HepG2 (cell line): Measurements from ENCODE around the gene THOC6. TPM values are rescaled to one million over a fixed set of nuclear protein-coding genes. Genes with fewer than 3 reads are reported as not detected.

Source experiments
- CENPT ChIP-seq: sonication (generic); formaldehyde crosslinking; IDR thresholded peaks from 2 replicates; pipeline ENCODE4 v1.8.0; 2022; ENCODE audit warnings: low read depth, mild to moderate bottlenecking, moderate library complexity, missing genetic modification reagents
- CSRNP2 ChIP-seq: sonication (generic); formaldehyde crosslinking; conservative IDR thresholded peaks from 2 replicates; pipeline ENCODE4 v1.8.0; 2022; ENCODE audit warnings: low read depth, missing genetic modification reagents
- FOXO1 ChIP-seq: sonication (generic); formaldehyde crosslinking; IDR thresholded peaks from 2 replicates; pipeline ENCODE4 v1.4.0; 2020; ENCODE audit warnings: missing genetic modification reagents
- HNRNPLL ChIP-seq: fragments of 200-400 bp; formaldehyde crosslinking; IDR thresholded peaks from 2 replicates; pipeline ENCODE4 v1.6.1; 2017; ENCODE audit warnings: mild to moderate bottlenecking, low read depth, low read length; ENCODE audit not compliant: poor library complexity, severe bottlenecking
- KMT2B ChIP-seq: IDR thresholded peaks from 2 replicates; pipeline ENCODE4 v1.6.1; 2016; ENCODE audit warnings: missing genetic modification reagents, missing compliant biosample characterization
- MAZ ChIP-seq, 2 experiments: sonication (generic) in 1 of 2; formaldehyde crosslinking in 1 of 2; IDR thresholded peaks; 2 replicates each; pipeline versions ENCODE4 v1.5.0 to v1.6.1; 2012 to 2020; ENCODE audit warnings: low read depth in 2 of 2, mild to moderate bottlenecking in 2 of 2, borderline replicate concordance in 1 of 2, improper control_type of control experiment in 1 of 2, low read length in 1 of 2, missing genetic modification reagents in 1 of 2, moderate library complexity in 1 of 2
- NFKB2 ChIP-seq: sonication (generic); formaldehyde crosslinking; IDR thresholded peaks from 2 replicates; pipeline ENCODE4 v1.4.0; 2020; ENCODE audit warnings: missing genetic modification reagents, borderline replicate concordance
- NR3C1 ChIP-seq: sonication (generic); formaldehyde crosslinking; IDR thresholded peaks from 2 replicates; pipeline ENCODE4 v1.4.0; 2020; ENCODE audit warnings: missing genetic modification reagents
- PHB2 ChIP-seq: fragments of 450-650 bp; IDR thresholded peaks from 2 replicates; pipeline ENCODE4 v1.6.1; 2018; ENCODE audit not compliant: partially characterized antibody
- SRSF9 ChIP-seq: fragments of 200-400 bp; formaldehyde crosslinking; IDR thresholded peaks from 2 replicates; pipeline ENCODE4 v1.6.1; 2018; ENCODE audit warnings: borderline replicate concordance, mild to moderate bottlenecking, low read depth, low read length; ENCODE audit not compliant: insufficient read depth, poor library complexity, severe bottlenecking
- ZNF383 ChIP-seq: sonication (generic); formaldehyde crosslinking; IDR thresholded peaks from 2 replicates; pipeline ENCODE4 v1.4.0; 2020; ENCODE audit warnings: missing genetic modification reagents, mild to moderate bottlenecking, borderline replicate concordance
- ZNF501 ChIP-seq: sonication (generic); formaldehyde crosslinking; IDR thresholded peaks from 2 replicates; pipeline ENCODE4 v1.5.1; 2020; ENCODE audit warnings: mild to moderate bottlenecking, moderate library complexity, missing genetic modification reagents
- ZNF556 ChIP-seq: sonication (generic); formaldehyde crosslinking; IDR thresholded peaks from 2 replicates; pipeline ENCODE4 v1.4.0; 2020; ENCODE audit warnings: mild to moderate bottlenecking, missing genetic modification reagents, borderline replicate concordance
- ZNF766 ChIP-seq: sonication (generic); formaldehyde crosslinking; IDR thresholded peaks from 2 replicates; pipeline ENCODE4 v1.5.0; 2020; ENCODE audit warnings: missing genetic modification reagents, borderline replicate concordance
- polyA plus RNA-seq, 8 experiments: library from polyadenylated mRNA; depleted of rRNA in 3 of 8; stranded (reverse) in 7 of 8; unstranded in 1 of 8; fragments of >200 nt; fragmentation: Illumina TruSeq in 4 of 8; extraction: Trizol in 4 of 8; gene quantifications; 2 replicates each; pipeline versions ENCODE4 v1.2.1 to v1.2.3, GENCODE V29; 2011 to 2016; ENCODE audit warnings: low read depth in 4 of 8, missing spikeins in 1 of 8, mixed read lengths in 1 of 8; ENCODE audit not compliant: insufficient read depth in 1 of 8
- total RNA-seq, 5 experiments: library from RNA; depleted of rRNA; stranded (reverse); fragments of >200 nt; fragmentation: Illumina TruSeq; extraction: Trizol; gene quantifications; 2 replicates each; pipeline ENCODE4 v1.2.3, GENCODE V29; 2016; ENCODE audit warnings: low read depth in 1 of 5
- TF ChIP-seq, protein P1 (sequence below): sonication (generic); formaldehyde crosslinking; IDR thresholded peaks from 2 replicates; pipeline ENCODE4 v1.4.0; 2020; ENCODE audit warnings: missing genetic modification reagents
- TF ChIP-seq, protein P2 (sequence below): sonication (generic); formaldehyde crosslinking; IDR thresholded peaks from 2 replicates; pipeline ENCODE4 v1.4.0; 2020; ENCODE audit warnings: missing genetic modification reagents
- TF ChIP-seq, protein P3 (sequence below): sonication (generic); formaldehyde crosslinking; IDR thresholded peaks from 2 replicates; pipeline ENCODE4 v1.4.0; 2020; ENCODE audit warnings: low read depth, missing genetic modification reagents

Gene THOC6
- total and polyA plus RNA-seq, 2 of the 13 experiments (the other 11 are each of a cell fraction or from before 2014, with no cell fraction given): 32.1 to 37.0 TPM

- TF ChIP-seq CSRNP2 (CRISPR knock-in tag) (no peak), NR3C1 (CRISPR knock-in tag) (no peak), MAZ (IDR thresholded peaks at IDR 0.05; ENCODE audit: borderline replicate concordance, low read depth, low read length) (no peak), MAZ (CRISPR knock-in tag; IDR thresholded peaks at IDR 0.05; ENCODE audit: low read depth) (no peak), ZNF556 (CRISPR knock-in tag) (no peak), FOXO1 (CRISPR knock-in tag) (no peak), SRSF9 (no peak), NFKB2 (CRISPR knock-in tag) (peak; percentile 40; the same call in 1 of the 2 replicates), ZNF766 (CRISPR knock-in tag) (no peak), ZNF501 (CRISPR knock-in tag) (peak; percentile 50; the same call in 1 of the 2 replicates), KMT2B (CRISPR knock-in tag) (no peak), ZNF383 (no peak), HNRNPLL (no peak), PHB2 (no peak), CENPT (CRISPR knock-in tag) (no peak)
- TF ChIP-seq, protein P1, sequence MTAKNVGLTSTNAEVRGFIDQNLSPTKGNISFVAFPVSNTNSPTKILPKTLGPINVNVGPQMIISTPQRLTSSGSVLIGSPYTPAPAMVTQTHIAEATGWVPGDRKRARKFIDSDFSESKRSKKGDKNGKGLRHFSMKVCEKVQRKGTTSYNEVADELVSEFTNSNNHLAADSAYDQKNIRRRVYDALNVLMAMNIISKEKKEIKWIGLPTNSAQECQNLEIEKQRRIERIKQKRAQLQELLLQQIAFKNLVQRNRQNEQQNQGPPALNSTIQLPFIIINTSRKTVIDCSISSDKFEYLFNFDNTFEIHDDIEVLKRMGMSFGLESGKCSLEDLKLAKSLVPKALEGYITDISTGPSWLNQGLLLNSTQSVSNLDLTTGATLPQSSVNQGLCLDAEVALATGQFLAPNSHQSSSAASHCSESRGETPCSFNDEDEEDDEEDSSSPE (CRISPR knock-in tag): peak; percentile 64; the same call in 1 of the 2 replicates
- TF ChIP-seq, protein P2, sequence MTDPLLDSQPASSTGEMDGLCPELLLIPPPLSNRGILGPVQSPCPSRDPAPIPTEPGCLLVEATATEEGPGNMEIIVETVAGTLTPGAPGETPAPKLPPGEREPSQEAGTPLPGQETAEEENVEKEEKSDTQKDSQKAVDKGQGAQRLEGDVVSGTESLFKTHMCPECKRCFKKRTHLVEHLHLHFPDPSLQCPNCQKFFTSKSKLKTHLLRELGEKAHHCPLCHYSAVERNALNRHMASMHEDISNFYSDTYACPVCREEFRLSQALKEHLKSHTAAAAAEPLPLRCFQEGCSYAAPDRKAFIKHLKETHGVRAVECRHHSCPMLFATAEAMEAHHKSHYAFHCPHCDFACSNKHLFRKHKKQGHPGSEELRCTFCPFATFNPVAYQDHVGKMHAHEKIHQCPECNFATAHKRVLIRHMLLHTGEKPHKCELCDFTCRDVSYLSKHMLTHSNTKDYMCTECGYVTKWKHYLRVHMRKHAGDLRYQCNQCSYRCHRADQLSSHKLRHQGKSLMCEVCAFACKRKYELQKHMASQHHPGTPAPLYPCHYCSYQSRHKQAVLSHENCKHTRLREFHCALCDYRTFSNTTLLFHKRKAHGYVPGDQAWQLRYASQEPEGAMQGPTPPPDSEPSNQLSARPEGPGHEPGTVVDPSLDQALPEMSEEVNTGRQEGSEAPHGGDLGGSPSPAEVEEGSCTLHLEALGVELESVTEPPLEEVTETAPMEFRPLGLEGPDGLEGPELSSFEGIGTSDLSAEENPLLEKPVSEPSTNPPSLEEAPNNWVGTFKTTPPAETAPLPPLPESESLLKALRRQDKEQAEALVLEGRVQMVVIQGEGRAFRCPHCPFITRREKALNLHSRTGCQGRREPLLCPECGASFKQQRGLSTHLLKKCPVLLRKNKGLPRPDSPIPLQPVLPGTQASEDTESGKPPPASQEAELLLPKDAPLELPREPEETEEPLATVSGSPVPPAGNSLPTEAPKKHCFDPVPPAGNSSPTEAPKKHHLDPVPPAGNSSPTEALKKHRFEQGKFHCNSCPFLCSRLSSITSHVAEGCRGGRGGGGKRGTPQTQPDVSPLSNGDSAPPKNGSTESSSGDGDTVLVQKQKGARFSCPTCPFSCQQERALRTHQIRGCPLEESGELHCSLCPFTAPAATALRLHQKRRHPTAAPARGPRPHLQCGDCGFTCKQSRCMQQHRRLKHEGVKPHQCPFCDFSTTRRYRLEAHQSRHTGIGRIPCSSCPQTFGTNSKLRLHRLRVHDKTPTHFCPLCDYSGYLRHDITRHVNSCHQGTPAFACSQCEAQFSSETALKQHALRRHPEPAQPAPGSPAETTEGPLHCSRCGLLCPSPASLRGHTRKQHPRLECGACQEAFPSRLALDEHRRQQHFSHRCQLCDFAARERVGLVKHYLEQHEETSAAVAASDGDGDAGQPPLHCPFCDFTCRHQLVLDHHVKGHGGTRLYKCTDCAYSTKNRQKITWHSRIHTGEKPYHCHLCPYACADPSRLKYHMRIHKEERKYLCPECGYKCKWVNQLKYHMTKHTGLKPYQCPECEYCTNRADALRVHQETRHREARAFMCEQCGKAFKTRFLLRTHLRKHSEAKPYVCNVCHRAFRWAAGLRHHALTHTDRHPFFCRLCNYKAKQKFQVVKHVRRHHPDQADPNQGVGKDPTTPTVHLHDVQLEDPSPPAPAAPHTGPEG (CRISPR knock-in tag): no peak
- TF ChIP-seq, protein P3, sequence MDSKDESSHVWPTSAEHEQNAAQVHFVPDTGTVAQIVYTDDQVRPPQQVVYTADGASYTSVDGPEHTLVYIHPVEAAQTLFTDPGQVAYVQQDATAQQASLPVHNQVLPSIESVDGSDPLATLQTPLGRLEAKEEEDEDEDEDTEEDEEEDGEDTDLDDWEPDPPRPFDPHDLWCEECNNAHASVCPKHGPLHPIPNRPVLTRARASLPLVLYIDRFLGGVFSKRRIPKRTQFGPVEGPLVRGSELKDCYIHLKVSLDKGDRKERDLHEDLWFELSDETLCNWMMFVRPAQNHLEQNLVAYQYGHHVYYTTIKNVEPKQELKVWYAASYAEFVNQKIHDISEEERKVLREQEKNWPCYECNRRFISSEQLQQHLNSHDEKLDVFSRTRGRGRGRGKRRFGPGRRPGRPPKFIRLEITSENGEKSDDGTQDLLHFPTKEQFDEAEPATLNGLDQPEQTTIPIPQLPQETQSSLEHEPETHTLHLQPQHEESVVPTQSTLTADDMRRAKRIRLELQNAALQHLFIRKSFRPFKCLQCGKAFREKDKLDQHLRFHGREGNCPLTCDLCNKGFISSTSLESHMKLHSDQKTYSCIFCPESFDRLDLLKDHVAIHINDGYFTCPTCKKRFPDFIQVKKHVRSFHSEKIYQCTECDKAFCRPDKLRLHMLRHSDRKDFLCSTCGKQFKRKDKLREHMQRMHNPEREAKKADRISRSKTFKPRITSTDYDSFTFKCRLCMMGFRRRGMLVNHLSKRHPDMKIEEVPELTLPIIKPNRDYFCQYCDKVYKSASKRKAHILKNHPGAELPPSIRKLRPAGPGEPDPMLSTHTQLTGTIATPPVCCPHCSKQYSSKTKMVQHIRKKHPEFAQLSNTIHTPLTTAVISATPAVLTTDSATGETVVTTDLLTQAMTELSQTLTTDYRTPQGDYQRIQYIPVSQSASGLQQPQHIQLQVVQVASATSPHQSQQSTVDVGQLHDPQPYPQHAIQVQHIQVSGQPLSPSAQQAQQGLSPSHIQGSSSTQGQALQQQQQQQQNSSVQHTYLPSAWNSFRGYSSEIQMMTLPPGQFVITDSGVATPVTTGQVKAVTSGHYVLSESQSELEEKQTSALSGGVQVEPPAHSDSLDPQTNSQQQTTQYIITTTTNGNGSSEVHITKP (CRISPR knock-in tag): no peak
These were observed 40.1 kb upstream of the THOC6 start (continued) for GRCh38 chr16:2983706-2984136.
